Measurements from ENCODE around the gene ITM2C.

ITM2C gene

GRCh38 chr2:230912046-230912445 is 47.3 kb downstream of the ITM2C start:
- Histone ChIP-seq H3K27me3 (ENCODE audit: control insufficient read depth, low read length) (peaks cover 14% of the 10 kb centered on the region), H3K9me3 (ENCODE audit: control insufficient read depth, insufficient read depth, low read length) (no peaks in the 10 kb centered on the region), H3K9me2 (replicated peaks; ENCODE audit: control insufficient read depth, low read length) (no peaks in the 10 kb centered on the region), H3F3A (ENCODE audit: control insufficient read depth, insufficient read depth) (no peaks in the 10 kb centered on the region), H3K27ac (ENCODE audit: low read depth, low read length) (no peak overlapping the region), H4K20me1 (ENCODE audit: control insufficient read depth, insufficient read depth, low read depth, low read length) (no peaks in the 10 kb centered on the region), H3K79me2 (ENCODE audit: control insufficient read depth, low read length) (no peaks in the 10 kb centered on the region), H3K36me3 (ENCODE audit: control insufficient read depth, low read length) (no peaks in the 10 kb centered on the region), H3K4me1 (ENCODE audit: control insufficient read depth, low read length) (peaks cover 13% of the 10 kb centered on the region), H3K4me2 (ENCODE audit: low read length) (no peak overlapping the region), H3K4me3 (ENCODE audit: low read length) (no peak overlapping the region)
- TF ChIP-seq EZH2phosphoT487 (IDR thresholded peaks at IDR 0.05; ENCODE audit: borderline replicate concordance, low read length) = no peak
- TF ChIP-seq, protein P1, sequence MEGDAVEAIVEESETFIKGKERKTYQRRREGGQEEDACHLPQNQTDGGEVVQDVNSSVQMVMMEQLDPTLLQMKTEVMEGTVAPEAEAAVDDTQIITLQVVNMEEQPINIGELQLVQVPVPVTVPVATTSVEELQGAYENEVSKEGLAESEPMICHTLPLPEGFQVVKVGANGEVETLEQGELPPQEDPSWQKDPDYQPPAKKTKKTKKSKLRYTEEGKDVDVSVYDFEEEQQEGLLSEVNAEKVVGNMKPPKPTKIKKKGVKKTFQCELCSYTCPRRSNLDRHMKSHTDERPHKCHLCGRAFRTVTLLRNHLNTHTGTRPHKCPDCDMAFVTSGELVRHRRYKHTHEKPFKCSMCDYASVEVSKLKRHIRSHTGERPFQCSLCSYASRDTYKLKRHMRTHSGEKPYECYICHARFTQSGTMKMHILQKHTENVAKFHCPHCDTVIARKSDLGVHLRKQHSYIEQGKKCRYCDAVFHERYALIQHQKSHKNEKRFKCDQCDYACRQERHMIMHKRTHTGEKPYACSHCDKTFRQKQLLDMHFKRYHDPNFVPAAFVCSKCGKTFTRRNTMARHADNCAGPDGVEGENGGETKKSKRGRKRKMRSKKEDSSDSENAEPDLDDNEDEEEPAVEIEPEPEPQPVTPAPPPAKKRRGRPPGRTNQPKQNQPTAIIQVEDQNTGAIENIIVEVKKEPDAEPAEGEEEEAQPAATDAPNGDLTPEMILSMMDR (IDR thresholded peaks at IDR 0.05; ENCODE audit: low read depth, low read length, poor library complexity, severe bottlenecking) = no peak

GRCh38 chr2:230912724-230913123 is 48.0 kb downstream of the ITM2C start:
- no peak for TF ChIP-seq EZH2phosphoT487 (IDR thresholded peaks at IDR 0.05; ENCODE audit: borderline replicate concordance, low read length)
- TF ChIP-seq, protein P1 (IDR thresholded peaks at IDR 0.05; ENCODE audit: low read depth, low read length, poor library complexity, severe bottlenecking) = no peak
- Histone ChIP-seq H3K4me1 (ENCODE audit: control insufficient read depth, low read length) (peaks cover 13% of the 10 kb centered on the region), H3K27ac (ENCODE audit: low read depth, low read length) (no peak overlapping the region), H3K36me3 (ENCODE audit: control insufficient read depth, low read length) (no peaks in the 10 kb centered on the region), H3K4me2 (ENCODE audit: low read length) (no peak overlapping the region), H3K9me2 (replicated peaks; ENCODE audit: control insufficient read depth, low read length) (no peaks in the 10 kb centered on the region), H3K27me3 (ENCODE audit: control insufficient read depth, low read length) (peaks cover 14% of the 10 kb centered on the region), H3K79me2 (ENCODE audit: control insufficient read depth, low read length) (no peaks in the 10 kb centered on the region), H3K9me3 (ENCODE audit: control insufficient read depth, insufficient read depth, low read length) (no peaks in the 10 kb centered on the region), H3K4me3 (ENCODE audit: low read length) (no peak overlapping the region), H4K20me1 (ENCODE audit: control insufficient read depth, insufficient read depth, low read depth, low read length) (no peaks in the 10 kb centered on the region), H3F3A (ENCODE audit: control insufficient read depth, insufficient read depth) (no peaks in the 10 kb centered on the region)

- H3K27me3 ChIP-seq (ENCODE audit: control insufficient read depth, low read length) = peaks cover 21% of the 10 kb centered on the region
- H4K20me1 ChIP-seq (ENCODE audit: control insufficient read depth, insufficient read depth, low read depth, low read length) = no peaks in the 10 kb centered on the region
- H3K4me2 ChIP-seq (ENCODE audit: low read length) = no peak overlapping the region
- no peaks in the 10 kb centered on the region for H3F3A ChIP-seq (ENCODE audit: control insufficient read depth, insufficient read depth)
- TF ChIP-seq EZH2phosphoT487 (IDR thresholded peaks at IDR 0.05; ENCODE audit: borderline replicate concordance, low read length) = no peak
- TF ChIP-seq, protein P1 (IDR thresholded peaks at IDR 0.05; ENCODE audit: low read depth, low read length, poor library complexity, severe bottlenecking) = peak; percentile 78
- no peak overlapping the region for H3K27ac ChIP-seq (ENCODE audit: low read depth, low read length)
- no peaks in the 10 kb centered on the region for H3K36me3 ChIP-seq (ENCODE audit: control insufficient read depth, low read length)
- H3K9me3 ChIP-seq (ENCODE audit: control insufficient read depth, insufficient read depth, low read length) = no peaks in the 10 kb centered on the region
- H3K79me2 ChIP-seq (ENCODE audit: control insufficient read depth, low read length) = no peaks in the 10 kb centered on the region
- no peak overlapping the region for H3K4me3 ChIP-seq (ENCODE audit: low read length)
- H3K9me2 ChIP-seq (replicated peaks; ENCODE audit: control insufficient read depth, low read length) = no peaks in the 10 kb centered on the region
- peaks cover 5% of the 10 kb centered on the region for H3K4me1 ChIP-seq (ENCODE audit: control insufficient read depth, low read length)
These were observed 48.8 kb downstream of the ITM2C start for GRCh38 chr2:230913406-230914143.
